IMR-90 (cell line): ENCODE results near the gene RPUSD1. TPM values are rescaled to one million over a fixed set of nuclear protein-coding genes. Genes with fewer than 3 reads are reported as not detected.

Experiments used
- ATAC-seq: fragments of 200-7000 bp; cut with Tn5 transposase; 2 replicates; pipeline ENCODE4 v1.9.1; 2020; ENCODE audit warnings: low read depth, mild to moderate bottlenecking, moderate library complexity
- BruUV-seq: library from RNA; stranded (reverse); fragments of 400-500 nt; replicated peaks from 2 replicates; lab custom pipeline; 2021; lab: Mats Ljungman, UMichigan
- CTCF ChIA-PET: fragments of 300-600 bp; formaldehyde crosslinking; extraction: SDS; loops from one replicate; lab custom pipeline; 2021; ENCODE audit warnings: antibody characterized with exemption; lab: Yijun Ruan, JAX
- POLR2A ChIA-PET: fragments of 300-600 bp; sonication (Branson Sonifier 250); formaldehyde crosslinking; loops from one replicate; lab custom pipeline; 2022; ENCODE audit warnings: antibody characterized with exemption; ENCODE audit not compliant: unreplicated experiment; lab: Charles Lee
- DNase-seq: peaks from one replicate; pipeline ENCODE4 v3.0.0; 2013
- H2AFZ ChIP-seq: replicated peaks from 2 replicates; pipeline ENCODE3; 2013; ENCODE audit warnings: low read length, mild to moderate bottlenecking; ENCODE audit not compliant: poor library complexity
- H2AK5ac ChIP-seq: 2 replicates; pipeline ENCODE4 v1.6.1; 2013; ENCODE audit warnings: low read depth, low read length, inconsistent platforms
- H2AK9ac ChIP-seq: replicated peaks from 2 replicates; pipeline ENCODE3; 2013; ENCODE audit warnings: mild to moderate bottlenecking, low read depth, low read length, moderate library complexity; ENCODE audit not compliant: poor library complexity
- H2BK120ac ChIP-seq: 2 replicates; pipeline ENCODE4 v1.6.1; 2013; ENCODE audit warnings: low read depth, low read length, inconsistent platforms
- H2BK15ac ChIP-seq: 3 replicates; pipeline ENCODE4 v1.6.1; 2013; ENCODE audit warnings: low read depth, low read length, inconsistent platforms
- H2BK20ac ChIP-seq: 2 replicates; pipeline ENCODE4 v1.6.1; 2013; ENCODE audit warnings: low read depth, mild to moderate bottlenecking, inconsistent platforms, low read length, moderate library complexity
- H2BK5ac ChIP-seq: 2 replicates; pipeline ENCODE4 v1.6.1; 2013; ENCODE audit warnings: mild to moderate bottlenecking, low read depth, low read length, inconsistent platforms; ENCODE audit not compliant: poor library complexity, severe bottlenecking
- H3K14ac ChIP-seq: replicated peaks from 2 replicates; pipeline ENCODE4 v1.6.1; 2013; ENCODE audit warnings: low read depth, low read length, inconsistent platforms
- H3K18ac ChIP-seq: 2 replicates; pipeline ENCODE4 v1.6.1; 2013; ENCODE audit warnings: low read depth, low read length, control low read depth
- H3K23ac ChIP-seq: 2 replicates; pipeline ENCODE4 v1.6.1; 2013; ENCODE audit warnings: low read depth, low read length, inconsistent platforms
- H3K27ac ChIP-seq: 2 replicates; pipeline ENCODE4 v1.5.1; 2013; ENCODE audit warnings: mild to moderate bottlenecking, control low read depth, low read length; ENCODE audit not compliant: insufficient read depth
- H3K27me3 ChIP-seq: 2 replicates; pipeline ENCODE4 v1.6.1; 2013; ENCODE audit warnings: low read length; ENCODE audit not compliant: control insufficient read depth, insufficient read depth
- H3K36me3 ChIP-seq: 2 replicates; pipeline ENCODE4 v1.6.1; 2013; ENCODE audit warnings: low read length, mixed read lengths; ENCODE audit not compliant: control insufficient read depth, insufficient read depth
- H3K4ac ChIP-seq: 2 replicates; pipeline ENCODE4 v1.6.1; 2013; ENCODE audit warnings: low read depth, low read length, inconsistent platforms
- H3K4me1 ChIP-seq: 2 replicates; pipeline ENCODE4 v1.6.1; 2013; ENCODE audit warnings: low read length, mixed read lengths; ENCODE audit not compliant: control insufficient read depth, insufficient read depth
- H3K4me2 ChIP-seq: 2 replicates; pipeline ENCODE4 v1.6.1; 2013; ENCODE audit warnings: low read depth, mild to moderate bottlenecking, control low read depth, low read length, moderate library complexity
- H3K4me3 ChIP-seq: 2 replicates; pipeline ENCODE4 v1.5.1; 2013; ENCODE audit warnings: low read depth, mild to moderate bottlenecking, control low read depth, low read length, moderate library complexity; ENCODE audit not compliant: insufficient read depth
- H3K56ac ChIP-seq: 2 replicates; pipeline ENCODE4 v1.6.1; 2013; ENCODE audit warnings: low read length, inconsistent platforms; ENCODE audit not compliant: insufficient read depth; ENCODE audit errors: extremely low read depth
- H3K79me1 ChIP-seq, 2 experiments: 2 replicates each; pipeline ENCODE4 v1.6.1; 2013; ENCODE audit warnings: low read length in 2 of 2, inconsistent platforms in 1 of 2, low read depth in 1 of 2
- H3K9ac ChIP-seq: 2 replicates; pipeline ENCODE4 v1.6.1; 2013; ENCODE audit warnings: low read depth, low read length, control low read depth
- H3K9me1 ChIP-seq: 2 replicates; pipeline ENCODE4 v1.6.1; 2013; ENCODE audit warnings: low read length, inconsistent platforms; ENCODE audit not compliant: insufficient read depth
- H3K9me3 ChIP-seq: 2 replicates; pipeline ENCODE4 v1.6.1; 2013; ENCODE audit warnings: low read length; ENCODE audit not compliant: control insufficient read depth, insufficient read depth
- H4K20me1 ChIP-seq: 2 replicates; pipeline ENCODE4 v1.6.1; 2013; ENCODE audit warnings: low read length, inconsistent platforms; ENCODE audit not compliant: insufficient read depth
- H4K5ac ChIP-seq: 2 replicates; pipeline ENCODE4 v1.6.1; 2013; ENCODE audit warnings: mild to moderate bottlenecking, low read depth, low read length, control low read depth
- H4K8ac ChIP-seq, 2 experiments: 2 replicates each; pipeline ENCODE4 v1.6.1; 2013; ENCODE audit warnings: low read depth in 2 of 2, low read length in 2 of 2, control low read depth in 1 of 2, inconsistent platforms in 1 of 2
- H4K91ac ChIP-seq: 2 replicates; pipeline ENCODE4 v1.6.1; 2013; ENCODE audit warnings: low read depth, low read length, inconsistent platforms; ENCODE audit not compliant: insufficient read depth
- BHLHE40 ChIP-seq: fragments of 150-350 bp; IDR thresholded peaks from 2 replicates; pipeline ENCODE4 v1.6.1; 2016; ENCODE audit warnings: mild to moderate bottlenecking, low read depth, low read length
- CHD1 ChIP-seq: IDR thresholded peaks from 2 replicates; pipeline ENCODE4 v1.6.1; 2012; ENCODE audit warnings: low read depth, low read length, improper control_type of control experiment
- FOS ChIP-seq: fragments of 150-350 bp; IDR thresholded peaks from 2 replicates; pipeline ENCODE4 v1.6.1; 2016; ENCODE audit warnings: low read depth, low read length
- MAFK ChIP-seq: IDR thresholded peaks from 2 replicates; pipeline ENCODE4 v1.6.1; 2012; ENCODE audit warnings: low read depth, low read length, improper control_type of control experiment
- MXI1 ChIP-seq: IDR thresholded peaks from 2 replicates; pipeline ENCODE4 v1.6.1; 2012; ENCODE audit warnings: low read depth, mild to moderate bottlenecking, low read length, moderate library complexity, borderline replicate concordance
- NFE2L2 ChIP-seq: fragments of 150-350 bp; IDR thresholded peaks from 2 replicates; pipeline ENCODE4 v1.6.1; 2016; ENCODE audit warnings: low read depth, mild to moderate bottlenecking, low read length
- RCOR1 ChIP-seq: IDR thresholded peaks from 2 replicates; pipeline ENCODE4 v1.6.1; 2012; ENCODE audit warnings: mild to moderate bottlenecking, low read length, improper control_type of control experiment; ENCODE audit not compliant: insufficient replicate concordance
- SMC3 ChIP-seq: fragments of 150-350 bp; IDR thresholded peaks from 2 replicates; pipeline ENCODE4 v1.6.1; 2016; ENCODE audit warnings: low read depth, mild to moderate bottlenecking, antibody characterized with exemption, low read length, moderate library complexity
- WGBS, 2 experiments: methylation state at CpG; one replicate each; pipeline versions ENCODE4 v1.1.5 to v1.1.7; 2013; ENCODE audit warnings: missing lambda C conversion rate in 2 of 2; ENCODE audit not compliant: insufficient read length in 1 of 2; ENCODE audit errors: extremely low coverage in 2 of 2; 5-methylcytosine and 5-hydroxymethylcytosine counted together
- dilution Hi-C: fragments of 300-500 bp; cut with HindIII; formaldehyde crosslinking; loops from one replicate; pipeline ENCODE4 v1.14.3; 2018; ENCODE audit warnings: low sequenced_read_pairs; ENCODE audit not compliant: unreplicated experiment
- in situ Hi-C: fragments of 300-500 bp; cut with MboI; formaldehyde crosslinking; loops from 3 replicates; pipeline ENCODE4 v1.14.3; 2019; ENCODE audit warnings: low sequenced_read_pairs, inconsistent platforms, mixed read lengths
- intact Hi-C: fragments of 100-400 bp; cut with micrococcal nuclease; formaldehyde crosslinking; loops from 2 replicates; pipeline ENCODE4 v1.10.0; 2022
- polyA plus RNA-seq, 3 experiments: library from polyadenylated mRNA; depleted of rRNA; stranded (reverse); fragments of >200 nt; gene quantifications; 2 replicates each; pipeline ENCODE4 v1.2.3, GENCODE V29; 2012; ENCODE audit warnings: low replicate concordance in 1 of 3
- total RNA-seq: library from RNA; depleted of rRNA; stranded (reverse); fragments of >200 nt; gene quantifications from 2 replicates; pipeline ENCODE4 v1.2.3, GENCODE V29; 2012
- TF ChIP-seq, protein P1 (sequence below): fragments of 150-350 bp; IDR thresholded peaks from 2 replicates; pipeline ENCODE4 v1.6.1; 2017; ENCODE audit warnings: mild to moderate bottlenecking, antibody characterized with exemption, low read length, low read depth
- TF ChIP-seq, protein P2 (sequence below): fragments of 150-350 bp; IDR thresholded peaks from 2 replicates; pipeline ENCODE4 v1.6.1; 2016; ENCODE audit warnings: low read depth, mild to moderate bottlenecking, low read length, moderate library complexity, borderline replicate concordance

RPUSD1 gene
- total and polyA plus RNA-seq, 2 of the 4 experiments (the other 2 are of a cell fraction): 13.1 to 32.3 TPM

DNA sequence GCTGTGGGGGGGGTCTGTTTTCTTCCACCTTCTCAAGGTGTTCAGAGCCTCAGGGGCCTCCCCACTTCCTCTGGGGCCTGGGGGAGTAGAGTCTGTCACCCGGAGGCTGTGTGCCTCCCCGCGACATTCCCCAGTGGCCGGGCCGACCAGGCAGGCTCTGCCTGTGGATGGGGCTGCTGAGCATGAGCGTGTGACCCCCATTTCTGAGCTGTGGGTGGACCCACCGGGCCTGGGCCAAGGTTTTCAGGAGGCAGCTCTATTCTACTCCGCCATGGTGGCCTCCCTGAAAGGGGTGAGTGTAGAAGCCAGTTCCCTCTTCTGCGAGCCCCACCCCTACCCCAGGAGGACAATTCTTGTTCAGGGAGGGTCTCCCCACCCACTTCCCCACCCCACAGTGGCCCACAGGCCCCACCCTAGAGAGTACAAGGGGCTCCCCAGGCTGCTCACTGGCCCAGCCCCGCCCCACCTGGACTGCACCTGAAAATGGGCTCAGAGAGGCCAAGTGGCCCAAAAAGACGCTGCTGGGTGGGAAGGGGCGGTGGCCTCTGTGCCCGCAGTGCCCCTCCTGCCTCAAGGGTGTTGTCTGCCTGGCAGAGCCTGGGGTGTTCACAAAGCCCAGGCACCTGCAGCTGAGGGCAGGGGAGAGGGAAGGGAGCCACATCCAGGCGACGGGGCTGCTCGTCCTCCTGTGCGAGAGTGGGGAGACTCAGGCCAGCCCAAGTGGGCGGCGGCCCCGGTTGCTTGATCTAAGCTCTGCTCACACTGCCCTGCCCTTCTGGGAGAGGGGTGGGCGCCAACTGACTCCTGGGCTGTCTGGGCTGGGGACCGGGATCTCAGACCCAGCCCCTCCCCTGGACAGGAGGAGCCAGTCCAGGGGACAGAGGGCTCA lies 26.3 kb downstream of the RPUSD1 start:
- no peak overlapping the region for H3K18ac ChIP-seq
- H2AFZ ChIP-seq: no peak overlapping the region
- no peak overlapping the region for H2BK15ac ChIP-seq
- no peak overlapping the region for H2AK5ac ChIP-seq
- no peak overlapping the region for H4K91ac ChIP-seq
- BruUV-seq: no TSS peak
- POLR2A ChIA-PET: no interaction called here
- no peaks in the 10 kb centered on the region for H3K4me1 ChIP-seq
- H3K23ac ChIP-seq: no peak overlapping the region
- no peaks in the 10 kb centered on the region for H3K9me1 ChIP-seq
- H3K27me3 ChIP-seq: peaks cover 4% of the 10 kb centered on the region; the same call in 1 of the 2 replicates
- intact Hi-C loops (no loop called here), dilution Hi-C loops (no loop called here), in situ Hi-C loops (no loop called here)
- TF ChIP-seq MXI1 (no peak), BHLHE40 (no peak), RCOR1 (no peak), SMC3 (no peak), CHD1 (no peak), MAFK (no peak), FOS (no peak), NFE2L2 (no peak)
- TF ChIP-seq, protein P1, sequence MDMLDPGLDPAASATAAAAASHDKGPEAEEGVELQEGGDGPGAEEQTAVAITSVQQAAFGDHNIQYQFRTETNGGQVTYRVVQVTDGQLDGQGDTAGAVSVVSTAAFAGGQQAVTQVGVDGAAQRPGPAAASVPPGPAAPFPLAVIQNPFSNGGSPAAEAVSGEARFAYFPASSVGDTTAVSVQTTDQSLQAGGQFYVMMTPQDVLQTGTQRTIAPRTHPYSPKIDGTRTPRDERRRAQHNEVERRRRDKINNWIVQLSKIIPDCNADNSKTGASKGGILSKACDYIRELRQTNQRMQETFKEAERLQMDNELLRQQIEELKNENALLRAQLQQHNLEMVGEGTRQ: no peak
- TF ChIP-seq, protein P2, sequence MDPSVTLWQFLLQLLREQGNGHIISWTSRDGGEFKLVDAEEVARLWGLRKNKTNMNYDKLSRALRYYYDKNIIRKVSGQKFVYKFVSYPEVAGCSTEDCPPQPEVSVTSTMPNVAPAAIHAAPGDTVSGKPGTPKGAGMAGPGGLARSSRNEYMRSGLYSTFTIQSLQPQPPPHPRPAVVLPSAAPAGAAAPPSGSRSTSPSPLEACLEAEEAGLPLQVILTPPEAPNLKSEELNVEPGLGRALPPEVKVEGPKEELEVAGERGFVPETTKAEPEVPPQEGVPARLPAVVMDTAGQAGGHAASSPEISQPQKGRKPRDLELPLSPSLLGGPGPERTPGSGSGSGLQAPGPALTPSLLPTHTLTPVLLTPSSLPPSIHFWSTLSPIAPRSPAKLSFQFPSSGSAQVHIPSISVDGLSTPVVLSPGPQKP: no peak
- H3K79me1 ChIP-seq: no peaks in the 10 kb centered on the region
- DNase-seq (no peak), ATAC-seq (no peak)
- no peak overlapping the region for H4K5ac ChIP-seq
- no peak overlapping the region for H3K4me2 ChIP-seq
- WGBS, 2 experiments: 67% methylated on average over 6 of the region's 22 CpGs; no CpG with 5 or more reads in 1 of the 2 experiments
- no peak overlapping the region for H2BK20ac ChIP-seq
- no peak overlapping the region for H3K27ac ChIP-seq
- no peak overlapping the region for H4K8ac ChIP-seq
- CTCF ChIA-PET: no interaction called here
- no peak overlapping the region for H3K14ac ChIP-seq
- H3K36me3 ChIP-seq: no peaks in the 10 kb centered on the region
- no peak overlapping the region for H2AK9ac ChIP-seq
- H2BK120ac ChIP-seq: no peak overlapping the region
- no peak overlapping the region for H3K4me3 ChIP-seq
- H3K4ac ChIP-seq: no peak overlapping the region
- no peak overlapping the region for H2BK5ac ChIP-seq
- no peak overlapping the region for H3K56ac ChIP-seq
- H4K20me1 ChIP-seq: no peaks in the 10 kb centered on the region
- H3K9ac ChIP-seq: no peak overlapping the region
- no peaks in the 10 kb centered on the region for H3K9me3 ChIP-seq
